Amniotic epithelial cell (primary cell): Measurements from ENCODE around the gene VWF.

Experiments
- DNase-seq: peaks from one replicate; pipeline ENCODE4 v3.0.0-alpha.2; 2010; ENCODE audit warnings: low read depth

VWF gene

GRCh38 chr12:5977556-5977955 is 146.9 kb downstream of the VWF start:
- no peak for DNase-seq

- DNase-seq, result no peak
Observed at GRCh38 chr12:5976711-5977110, 147.8 kb downstream of the VWF start.

GRCh38 chr12:5976196-5976595 is 148.3 kb downstream of the VWF start:
- no peak for DNase-seq

GRCh38 chr12:5973461-5974115 is 150.9 kb downstream of the VWF start:
- DNase-seq, result no peak

GRCh38 chr12:5972387-5972786 is 152.1 kb downstream of the VWF start:
- DNase-seq, result no peak

- no peak for DNase-seq
Observed at GRCh38 chr12:5971194-5971850, 153.1 kb downstream of the VWF start.

GRCh38 chr12:5969974-5970690 is 154.3 kb downstream of the VWF start:
- no peak for DNase-seq

- DNase-seq, result no peak
Observed at GRCh38 chr12:5969156-5969973, 155.1 kb downstream of the VWF start.

- no peak for DNase-seq
Observed at GRCh38 chr12:5967645-5968415, 156.6 kb downstream of the VWF start.

GRCh38 chr12:5966486-5967095 is 157.9 kb downstream of the VWF start:
- DNase-seq, result no peak

GRCh38 chr12:5965950-5966383 is 158.5 kb downstream of the VWF start:
- peak; percentile 33 for DNase-seq

- no peak for DNase-seq
Observed at GRCh38 chr12:5964913-5965900, 159.3 kb downstream of the VWF start.

- DNase-seq, result no peak
Observed at GRCh38 chr12:5963515-5963914, 161.0 kb downstream of the VWF start.

GRCh38 chr12:5960783-5961182 is 163.7 kb downstream of the VWF start:
- DNase-seq, result no peak

GRCh38 chr12:5956987-5957386 is 167.5 kb downstream of the VWF start:
- DNase-seq, result no peak

GRCh38 chr12:5954661-5955060 is 169.8 kb downstream of the VWF start:
- DNase-seq, result no peak

GRCh38 chr12:5953835-5954586 is 170.5 kb downstream of the VWF start:
- no peak for DNase-seq

GRCh38 chr12:5952031-5952430 is 172.4 kb downstream of the VWF start:
- DNase-seq, result peak; percentile 9

GRCh38 chr12:5948696-5949095 is 175.8 kb downstream of the VWF start:
- DNase-seq, result no peak
